Gastroesophageal sphincter (tissue), 3 donors: ENCODE measurements around the gene CCDC197.

Experiments
- CTCF ChIP-seq, 4 experiments: fragments of 200-600 bp in 2 of 4; fragments of 450-650 bp in 2 of 4; sonication (generic) in 1 of 4; IDR thresholded peaks; one replicate each; pipeline ENCODE4 v1.5.1; 2017 to 2019; ENCODE audit warnings: antibody characterized with exemption in 4 of 4, mild to moderate bottlenecking in 2 of 4, moderate library complexity in 2 of 4
- POLR2A ChIP-seq, 2 donors: fragments of 450-650 bp; IDR thresholded peaks; one replicate each; pipeline ENCODE4 v1.6.1; 2017; ENCODE audit warnings: antibody characterized with exemption in 2 of 2, mild to moderate bottlenecking in 2 of 2, moderate library complexity in 1 of 2
- POLR2AphosphoS5 ChIP-seq: sonication (generic); formaldehyde crosslinking; IDR thresholded peaks from one replicate; pipeline ENCODE4 v1.6.1; 2017; ENCODE audit warnings: antibody characterized with exemption

DNA sequence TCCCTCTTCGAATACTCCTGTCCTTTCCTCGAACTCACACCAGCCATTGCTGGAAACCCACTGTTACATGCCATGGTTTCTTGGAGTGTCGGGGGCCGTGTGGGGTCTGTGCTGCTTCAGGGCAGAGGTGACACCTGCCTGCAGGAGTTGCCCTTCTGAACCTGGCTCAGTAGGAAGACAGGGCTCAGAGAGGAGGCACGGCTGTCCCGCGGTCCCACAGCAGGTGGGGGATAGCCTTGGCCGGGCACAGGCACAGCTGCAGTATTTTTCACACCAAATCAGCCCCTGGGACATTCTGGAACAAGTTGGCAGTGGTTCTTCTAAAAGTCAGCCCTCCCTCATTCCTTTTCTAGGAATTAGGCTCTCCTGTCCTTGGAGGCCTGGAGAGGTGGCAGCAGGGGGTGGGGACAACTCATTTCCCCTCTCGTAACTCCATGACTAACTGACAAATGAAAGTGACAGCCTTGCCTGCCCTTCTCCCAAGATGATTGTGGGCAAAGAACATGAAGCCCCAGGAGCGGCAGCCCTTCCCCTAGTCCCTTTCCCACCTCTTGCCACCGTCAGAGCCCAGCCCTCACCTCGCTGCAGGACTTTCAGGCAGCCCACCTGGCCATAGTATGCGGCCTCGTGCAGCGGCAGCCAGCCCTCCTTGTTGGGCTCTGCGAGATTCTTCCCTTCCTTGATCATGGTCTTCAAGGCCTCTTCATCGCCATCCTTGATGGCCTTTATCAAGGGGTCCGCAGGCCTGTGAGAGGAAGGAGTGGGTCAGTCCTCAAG lies 43.2 kb upstream of the CCDC197 start:
- peak; percentile 44 for TF ChIP-seq POLR2AphosphoS5
- TF ChIP-seq CTCF (IDR thresholded peaks at IDR 0.05), result no peak
- no peak for TF ChIP-seq POLR2A (IDR thresholded peaks at IDR 0.05)
